Left renal pelvis (tissue), 4 donors: ENCODE measurements around the gene MMD2. TPM values are rescaled to one million over a fixed set of nuclear protein-coding genes. Genes with fewer than 3 reads are reported as not detected.

Experiments used
- DNase-seq, 4 donors: peaks; one replicate each; pipeline ENCODE4 v3.0.0-alpha.2; 2013; ENCODE audit warnings: low read depth in 4 of 4, low spot score in 3 of 4
- polyA plus RNA-seq, 4 donors: library from polyadenylated mRNA; unstranded; fragments of 120-200 nt; gene quantifications; one replicate each; pipeline ENCODE4 v1.2.1, GENCODE V29; 2013; ENCODE audit not compliant: insufficient read length in 4 of 4

The MMD2 gene
- polyA plus RNA-seq, 4 donors: 0.06 to 0.18 (median 0.11) TPM

DNA sequence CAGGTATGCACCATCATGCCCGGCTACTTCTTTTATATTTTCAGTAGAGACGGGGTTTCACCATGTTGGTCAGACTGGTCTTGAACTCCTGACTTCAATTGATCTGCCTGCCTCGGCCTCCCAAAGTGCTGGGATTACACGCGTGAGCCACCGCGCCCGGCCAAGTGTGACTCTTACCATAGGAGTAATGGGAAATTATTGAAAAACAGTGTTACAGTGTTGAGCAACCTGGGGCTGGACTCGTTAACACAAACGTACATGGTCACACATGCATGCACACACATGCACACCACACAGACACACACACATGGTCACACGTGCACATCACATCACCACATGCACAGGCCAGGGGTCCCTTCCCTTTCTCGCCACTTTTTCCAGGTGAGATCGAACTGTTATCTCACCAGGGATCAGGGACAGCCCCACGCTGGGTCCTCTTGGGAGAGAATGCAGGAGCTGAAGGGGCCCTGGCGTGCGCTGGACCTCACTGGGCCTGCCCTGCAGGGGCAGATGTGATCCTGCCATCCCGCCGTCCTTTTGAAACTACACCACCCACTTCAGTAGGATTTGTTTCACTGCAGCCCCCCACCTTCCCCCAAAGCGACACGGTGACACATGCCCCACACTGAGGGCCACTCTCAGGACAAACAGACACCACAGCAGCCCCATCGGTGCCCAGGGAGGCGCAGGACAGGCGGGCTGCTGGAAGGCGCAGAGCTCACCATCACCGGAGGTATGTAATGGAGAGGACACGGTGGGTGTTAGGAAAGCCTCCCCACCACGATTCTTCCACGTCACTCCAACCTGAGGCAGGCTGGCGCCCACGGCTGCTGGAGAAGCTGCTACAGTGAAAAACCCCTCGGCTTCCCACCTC, 85.7 kb downstream of the MMD2 start:
- DNase-seq: no peak

DNA sequence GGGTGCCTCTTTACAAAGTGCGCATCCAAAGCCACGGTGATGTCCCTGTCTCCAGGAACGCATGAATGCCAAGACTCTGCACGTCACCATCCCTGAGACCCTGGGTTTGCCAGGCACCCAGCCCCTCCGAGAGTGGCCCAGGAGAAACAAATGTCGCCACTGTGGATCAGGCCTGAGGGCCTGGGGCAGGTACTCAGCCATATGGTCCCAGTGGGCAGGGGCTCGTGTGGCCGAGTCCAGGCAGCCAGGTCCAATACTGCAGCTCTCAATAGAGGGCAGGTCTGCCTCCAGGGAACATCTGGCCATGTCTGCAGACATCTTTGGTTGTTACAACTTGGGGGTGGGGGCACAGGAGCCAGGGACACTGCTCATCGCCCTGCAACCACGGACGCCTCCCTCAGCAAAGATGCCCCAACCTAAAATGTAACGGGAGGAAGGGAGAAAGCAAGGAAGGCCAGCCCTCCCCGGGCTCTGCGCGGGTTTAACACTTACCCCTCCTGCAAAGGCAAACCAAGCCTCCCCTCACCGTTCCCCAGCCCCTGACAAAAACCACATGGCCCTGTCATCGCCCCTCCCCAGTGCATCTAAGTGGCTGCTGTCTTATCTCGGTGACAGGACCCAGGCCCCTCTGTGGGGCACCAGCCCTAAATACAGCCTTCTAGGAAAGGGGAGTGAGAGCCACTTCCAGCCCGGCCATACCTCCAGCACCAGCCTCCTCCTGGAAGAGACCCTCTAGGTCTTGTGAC, 86.9 kb downstream of the MMD2 start:
- DNase-seq: no peak

DNA sequence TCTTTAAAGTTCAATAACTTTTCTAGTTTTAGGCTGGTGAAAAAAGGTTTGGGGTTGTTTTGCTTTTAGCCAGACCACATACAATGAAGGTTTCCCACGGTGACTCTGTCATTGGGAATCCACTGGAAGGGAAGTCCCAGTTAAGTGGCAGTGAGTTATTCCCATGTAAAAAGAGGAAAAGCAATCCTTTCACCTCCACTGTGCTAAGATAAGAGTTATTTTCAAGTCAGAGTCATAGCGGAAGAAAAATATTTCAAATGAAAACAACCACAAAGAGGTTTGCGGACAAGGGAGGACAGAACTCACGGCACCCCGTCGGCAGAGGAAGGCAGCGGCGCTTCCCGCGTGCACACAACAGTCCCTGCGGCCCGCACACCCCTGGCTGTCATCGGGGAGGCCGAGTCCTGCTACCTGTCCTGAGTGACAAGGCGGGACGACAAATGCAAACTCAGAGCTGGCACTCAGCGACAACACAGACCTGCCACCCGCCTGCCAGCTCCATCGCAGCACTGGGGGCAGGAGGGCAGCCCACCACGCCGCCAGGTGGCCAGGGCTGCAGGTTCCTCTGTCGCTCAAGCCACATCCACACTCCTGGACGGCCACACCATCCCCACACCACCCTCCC, 87.8 kb downstream of the MMD2 start:
- no peak for DNase-seq

DNA sequence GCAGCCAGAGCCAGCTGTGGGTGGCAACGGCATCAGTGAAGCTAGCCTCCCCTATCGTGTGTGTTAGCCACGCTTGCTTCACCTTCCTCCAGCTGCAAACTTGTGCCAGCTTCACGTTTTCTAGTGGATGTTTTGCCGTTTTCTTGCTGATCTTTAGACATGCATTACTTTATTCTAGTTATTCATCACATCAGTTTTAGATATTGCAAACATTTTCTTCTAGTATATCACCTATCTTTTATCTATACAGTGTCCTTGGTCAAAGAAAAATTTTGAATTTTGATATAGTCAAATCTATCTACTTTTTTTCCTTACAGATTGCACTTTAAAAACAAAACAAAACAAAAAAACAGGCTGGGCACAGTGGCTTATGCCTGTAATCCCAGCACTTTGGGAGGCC, 90.5 kb downstream of the MMD2 start:
- DNase-seq: no peak

DNA sequence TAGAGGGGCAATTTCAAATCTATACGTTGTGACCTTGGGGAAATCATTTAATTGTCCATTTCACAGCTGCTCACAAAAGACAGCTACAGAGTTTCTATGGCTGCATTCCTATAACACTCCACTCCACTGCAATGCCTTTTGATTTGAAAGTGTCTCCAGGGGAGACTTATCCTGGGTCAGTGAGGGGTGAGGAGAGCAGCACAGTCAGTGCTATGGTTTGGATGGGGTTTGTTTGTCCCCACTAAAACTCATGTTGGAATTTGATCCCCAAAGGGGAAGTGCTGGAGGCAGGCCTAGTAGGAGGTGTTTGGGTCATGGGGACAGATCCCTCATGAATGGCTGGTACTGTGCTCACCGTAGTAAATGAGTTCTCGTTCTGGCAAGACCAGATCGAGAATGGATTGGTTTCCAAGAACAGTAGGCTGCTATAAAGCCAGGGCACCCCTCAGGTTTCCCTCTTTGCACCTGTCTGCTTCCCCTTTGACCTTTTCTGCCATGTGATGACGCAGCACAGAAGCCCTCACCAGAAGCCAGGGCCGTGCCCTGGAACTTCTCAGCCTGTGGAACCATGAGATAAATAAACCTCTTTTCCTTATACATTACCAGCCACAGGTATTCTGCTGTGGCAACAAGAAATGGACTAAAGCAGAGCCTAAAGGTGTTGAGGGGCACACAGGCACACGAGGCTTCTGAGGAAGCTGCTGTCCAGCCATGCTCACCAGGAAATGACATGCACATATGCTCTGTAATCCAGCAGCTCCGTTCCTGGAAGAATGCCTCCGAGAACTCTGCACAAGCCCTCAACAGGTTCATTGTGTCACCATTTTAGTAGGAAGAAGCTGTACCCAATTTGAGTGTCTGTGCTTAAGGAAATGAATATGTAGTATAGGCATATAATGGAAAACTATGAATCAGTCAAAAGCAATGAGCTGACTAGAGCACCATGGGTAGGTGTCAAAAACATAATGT, 92.2 kb downstream of the MMD2 start:
- DNase-seq: no peak

DNA sequence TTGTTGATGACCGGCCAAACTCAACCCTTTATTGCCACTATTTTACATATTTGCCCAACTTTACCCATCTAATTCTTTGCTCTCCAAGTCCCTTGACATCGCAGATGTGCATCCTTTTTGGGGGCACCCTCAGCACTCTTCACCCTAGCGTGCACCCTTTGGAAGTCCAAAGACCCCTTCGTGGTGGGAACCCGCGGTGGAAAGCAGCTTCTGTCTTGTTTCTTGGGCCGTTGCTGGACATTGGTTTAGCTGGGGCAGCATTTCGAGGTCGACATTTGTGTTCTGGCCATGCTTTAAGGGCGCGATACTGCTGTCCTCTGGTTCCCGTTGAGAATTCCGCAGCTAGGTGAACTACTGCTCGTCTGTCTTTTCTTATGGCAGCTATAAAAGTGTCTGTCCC, 96.8 kb downstream of the MMD2 start:
- DNase-seq: no peak

DNA sequence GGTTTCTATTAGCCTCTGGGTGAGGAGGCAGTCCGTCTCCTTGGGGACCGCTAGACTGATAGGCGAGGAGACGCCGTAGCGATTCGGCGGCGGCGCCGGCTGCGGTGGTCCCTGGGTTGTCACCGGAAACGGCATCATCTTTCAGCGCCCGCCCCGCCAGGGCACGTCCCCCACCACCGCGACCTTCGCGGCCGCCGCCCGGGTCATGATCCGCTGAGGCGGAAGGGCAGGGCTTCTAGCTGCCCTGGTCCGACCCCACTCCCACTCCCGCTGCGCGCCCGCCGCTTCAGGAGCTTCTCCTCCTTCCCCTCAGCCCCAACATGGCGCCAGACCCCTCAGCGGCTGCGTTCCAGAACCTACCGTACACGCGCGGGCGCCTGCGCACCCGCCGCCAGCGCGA, 97.3 kb downstream of the MMD2 start, which contains the start of gene PAPOLB:
TSS of gene PAPOLB (minus strand) at position 358 of the 400 bp plus-strand sequence. CDS start at position 138, 220 bp downstream.
- no peak for DNase-seq

DNA sequence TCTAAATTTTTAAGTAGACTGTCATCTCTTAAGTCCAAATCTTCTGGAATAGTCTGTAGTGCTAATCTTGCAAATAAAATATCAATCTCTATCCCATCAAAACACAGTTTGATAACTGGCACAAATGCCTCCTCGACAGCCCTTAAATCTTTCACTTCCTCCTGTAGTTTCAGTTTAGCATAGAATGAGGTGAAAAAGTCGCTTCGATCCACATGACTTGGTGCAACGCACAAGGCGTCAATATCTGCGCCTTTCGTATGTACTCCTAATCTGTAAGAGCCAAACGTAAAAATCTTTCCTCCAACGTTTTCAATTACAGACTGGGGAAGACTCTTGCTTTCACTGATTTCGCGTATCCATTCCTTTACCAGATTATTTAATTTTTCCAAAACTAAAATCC, 97.8 kb downstream of the MMD2 start:
- DNase-seq: no peak

DNA sequence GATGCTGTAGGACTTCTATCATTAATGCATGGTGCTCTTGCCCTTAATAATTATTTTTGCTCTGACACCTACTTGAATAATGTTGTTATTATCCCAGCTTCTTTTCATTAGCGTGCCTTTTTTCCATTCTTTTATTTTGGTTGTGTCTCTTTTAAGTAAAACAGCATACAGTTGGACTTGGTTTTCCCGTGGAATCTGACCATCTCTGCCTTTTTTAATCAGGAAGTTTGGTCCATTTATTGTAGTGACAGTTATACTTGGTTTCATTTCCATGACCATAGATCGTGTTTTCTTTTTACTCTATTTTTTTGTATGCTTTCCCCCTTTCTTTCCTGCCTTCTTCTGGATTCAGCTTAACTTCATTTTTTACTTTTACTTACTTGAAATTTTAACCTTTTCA, 101.8 kb downstream of the MMD2 start:
- no peak for DNase-seq

DNA sequence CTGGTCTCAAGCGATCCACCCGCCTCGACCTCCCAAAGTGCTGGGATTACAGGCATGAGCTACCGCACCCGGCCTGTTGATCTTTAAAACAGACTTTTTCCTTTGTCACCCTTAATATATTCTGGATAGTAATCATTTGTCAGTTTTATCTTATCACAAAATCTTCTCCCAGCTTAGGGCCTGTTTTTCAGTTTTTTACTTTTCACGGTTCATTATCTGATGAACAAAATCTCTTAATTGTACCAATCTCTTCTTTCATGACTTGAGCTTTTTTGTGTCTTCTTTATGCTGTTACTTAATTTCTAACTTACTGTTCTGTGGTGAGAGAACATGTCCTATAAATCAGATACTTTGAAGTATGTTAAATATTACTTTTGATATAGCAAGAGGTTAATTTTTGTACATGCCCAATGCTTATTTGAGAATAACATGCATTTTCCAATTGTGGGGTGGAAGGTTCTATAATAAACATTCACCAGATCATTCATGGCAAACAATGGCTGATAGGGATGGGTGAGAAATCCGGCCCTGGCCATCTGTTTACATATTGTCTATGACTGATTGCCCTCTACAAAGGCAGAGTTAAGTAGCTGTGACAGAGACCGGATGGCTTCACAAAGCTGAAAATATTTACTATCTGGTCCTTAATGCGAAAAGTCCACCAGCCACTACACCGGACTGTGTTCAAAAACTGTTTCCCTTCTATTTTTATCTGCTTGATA, 102.5 kb downstream of the MMD2 start:
- DNase-seq: no peak

Other genes with a start within 250 kb of the MMD2 start
- 10 to 100 TPM; 14.1 to 32.9 (median 15.7) TPM for gene AP5Z1, start 183.6 kb downstream of the MMD2 start, polyA plus RNA-seq
- gene PAPOLB, start 97.2 kb downstream of the MMD2 start, polyA plus RNA-seq: under 1 TPM; 0.05 to 0.14 (median 0.11) TPM
- 1 to 10 TPM; 1.4 to 4.0 (median 2.9) TPM for gene RADIL, start 75.5 kb downstream of the MMD2 start, polyA plus RNA-seq
- gene RBAK, start 86.7 kb upstream of the MMD2 start, polyA plus RNA-seq: 10 to 100 TPM; 14.2 to 27.9 (median 22.6) TPM
- gene WIPI2, start 231.0 kb upstream of the MMD2 start, polyA plus RNA-seq: 10 to 100 TPM; 56.2 to 72.7 (median 67.6) TPM